OCI-LY3 (cell line): ENCODE results near the gene CALM1.

Source experiments
- H2AFZ ChIP-seq: fragments of 200-600, 300-600 bp; shearing (Covaris generic); 2 replicates; pipeline ENCODE4 v1.6.0; 2014; ENCODE audit warnings: antibody characterized with exemption, low read depth, low read length
- H3K27ac ChIP-seq: fragments of 200-600, 300-600 bp; sonication (generic); 2 replicates; pipeline ENCODE4 v1.5.1; 2014; ENCODE audit warnings: mild to moderate bottlenecking, low read length, moderate library complexity, mixed read lengths
- H3K27me3 ChIP-seq: fragments of 200-600, 300-600 bp; sonication (generic); 2 replicates; pipeline ENCODE4 v1.6.1; 2014; ENCODE audit warnings: low read depth, low read length, mixed read lengths
- H3K36me3 ChIP-seq: fragments of 200-600, 300-600 bp; sonication (generic); replicated peaks from 2 replicates; pipeline ENCODE3; 2014; ENCODE audit warnings: low read depth, low read length, mixed read lengths
- H3K4me1 ChIP-seq: fragments of 300-600, 200-600 bp; sonication (generic); 2 replicates; pipeline ENCODE4 v1.6.1; 2014; ENCODE audit warnings: low read length, mixed read lengths
- H3K4me2 ChIP-seq: fragments of 200-600, 300-600 bp; sonication (generic); 2 replicates; pipeline ENCODE4 v1.6.1; 2014; ENCODE audit warnings: low read length, mixed read lengths
- H3K4me3 ChIP-seq: fragments of 300-600, 200-600 bp; sonication (generic); 2 replicates; pipeline ENCODE4 v1.5.1; 2014; ENCODE audit warnings: antibody characterized with exemption, mild to moderate bottlenecking, low read length, moderate library complexity
- H3K79me2 ChIP-seq: fragments of 300-600, 200-600 bp; shearing (Covaris generic); 2 replicates; pipeline ENCODE4 v1.6.1; 2014; ENCODE audit warnings: mild to moderate bottlenecking, low read length, mixed read lengths
- H3K9ac ChIP-seq: fragments of 300-600, 200-600 bp; shearing (Covaris generic); 2 replicates; pipeline ENCODE4 v1.6.0; 2014; ENCODE audit warnings: mild to moderate bottlenecking, low read length, moderate library complexity
- H3K9me3 ChIP-seq: fragments of 200-600, 300-600 bp; shearing (Covaris generic); 2 replicates; pipeline ENCODE4 v1.6.1; 2014; ENCODE audit warnings: low read length, mixed read lengths; ENCODE audit not compliant: insufficient read depth
- H4K20me1 ChIP-seq: fragments of 200-600, 300-600 bp; sonication (generic); 2 replicates; pipeline ENCODE4 v1.6.1; 2016; ENCODE audit warnings: low read length, mixed read lengths; ENCODE audit not compliant: insufficient read depth
- EZH2phosphoT487 ChIP-seq: fragments of 200-600 bp; shearing (Covaris generic); IDR thresholded peaks from 2 replicates; pipeline ENCODE4 v1.6.1; 2018; ENCODE audit warnings: antibody characterized with exemption, mixed run types, low read depth
- TF ChIP-seq, protein P1 (sequence below): fragments of 200-600, 300-600 bp; sonication (generic); IDR thresholded peaks from 2 replicates; pipeline ENCODE4 v1.5.1; 2014; ENCODE audit warnings: antibody characterized with exemption, low read length, low read depth

Gene CALM1

DNA sequence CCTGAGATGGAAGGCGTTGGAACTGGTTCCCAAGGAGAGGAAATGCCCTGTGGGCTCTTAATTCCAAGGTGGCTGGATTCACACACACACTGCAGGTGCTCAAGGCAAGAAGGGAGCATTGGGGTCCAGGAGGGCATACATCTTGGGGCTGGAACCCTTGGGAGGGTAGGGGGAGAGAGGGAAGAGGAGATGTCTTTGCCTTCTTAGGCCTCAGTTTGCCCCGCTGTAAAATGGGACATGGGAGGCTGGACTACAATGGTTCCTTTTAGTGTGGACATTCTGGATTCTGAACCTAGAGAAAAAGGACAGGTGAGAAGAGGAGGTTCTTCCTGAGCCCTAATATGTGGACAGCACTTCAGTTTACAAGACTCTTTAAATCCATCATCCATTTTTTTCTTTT, 43.8 kb downstream of the CALM1 start:
- Histone ChIP-seq H3K27ac (no peak overlapping the region), H2AFZ (no peak overlapping the region), H4K20me1 (no peaks in the 10 kb centered on the region), H3K27me3 (peaks cover 5% of the 10 kb centered on the region; the same call in 1 of the 2 replicates), H3K4me3 (no peak overlapping the region), H3K9me3 (no peaks in the 10 kb centered on the region), H3K79me2 (no peaks in the 10 kb centered on the region), H3K9ac (no peak overlapping the region), H3K4me2 (no peak overlapping the region), H3K4me1 (no peaks in the 10 kb centered on the region), H3K36me3 (no peaks in the 10 kb centered on the region)
- TF ChIP-seq, protein P1, sequence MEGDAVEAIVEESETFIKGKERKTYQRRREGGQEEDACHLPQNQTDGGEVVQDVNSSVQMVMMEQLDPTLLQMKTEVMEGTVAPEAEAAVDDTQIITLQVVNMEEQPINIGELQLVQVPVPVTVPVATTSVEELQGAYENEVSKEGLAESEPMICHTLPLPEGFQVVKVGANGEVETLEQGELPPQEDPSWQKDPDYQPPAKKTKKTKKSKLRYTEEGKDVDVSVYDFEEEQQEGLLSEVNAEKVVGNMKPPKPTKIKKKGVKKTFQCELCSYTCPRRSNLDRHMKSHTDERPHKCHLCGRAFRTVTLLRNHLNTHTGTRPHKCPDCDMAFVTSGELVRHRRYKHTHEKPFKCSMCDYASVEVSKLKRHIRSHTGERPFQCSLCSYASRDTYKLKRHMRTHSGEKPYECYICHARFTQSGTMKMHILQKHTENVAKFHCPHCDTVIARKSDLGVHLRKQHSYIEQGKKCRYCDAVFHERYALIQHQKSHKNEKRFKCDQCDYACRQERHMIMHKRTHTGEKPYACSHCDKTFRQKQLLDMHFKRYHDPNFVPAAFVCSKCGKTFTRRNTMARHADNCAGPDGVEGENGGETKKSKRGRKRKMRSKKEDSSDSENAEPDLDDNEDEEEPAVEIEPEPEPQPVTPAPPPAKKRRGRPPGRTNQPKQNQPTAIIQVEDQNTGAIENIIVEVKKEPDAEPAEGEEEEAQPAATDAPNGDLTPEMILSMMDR: no peak
- no peak for TF ChIP-seq EZH2phosphoT487

GRCh38 chr14:90442388-90442787, 45.6 kb downstream of the CALM1 start:
- no peak overlapping the region for H3K4me3 ChIP-seq
- no peak overlapping the region for H3K4me2 ChIP-seq
- H3K27ac ChIP-seq: no peak overlapping the region
- H3K36me3 ChIP-seq: no peaks in the 10 kb centered on the region
- no peak overlapping the region for H3K9ac ChIP-seq
- no peaks in the 10 kb centered on the region for H3K4me1 ChIP-seq
- no peaks in the 10 kb centered on the region for H3K9me3 ChIP-seq
- peaks cover 5% of the 10 kb centered on the region; the same call in 1 of the 2 replicates for H3K27me3 ChIP-seq
- no peak overlapping the region for H2AFZ ChIP-seq
- H3K79me2 ChIP-seq: no peaks in the 10 kb centered on the region
- TF ChIP-seq, protein P1: no peak
- TF ChIP-seq EZH2phosphoT487: no peak
- H4K20me1 ChIP-seq: no peaks in the 10 kb centered on the region

DNA sequence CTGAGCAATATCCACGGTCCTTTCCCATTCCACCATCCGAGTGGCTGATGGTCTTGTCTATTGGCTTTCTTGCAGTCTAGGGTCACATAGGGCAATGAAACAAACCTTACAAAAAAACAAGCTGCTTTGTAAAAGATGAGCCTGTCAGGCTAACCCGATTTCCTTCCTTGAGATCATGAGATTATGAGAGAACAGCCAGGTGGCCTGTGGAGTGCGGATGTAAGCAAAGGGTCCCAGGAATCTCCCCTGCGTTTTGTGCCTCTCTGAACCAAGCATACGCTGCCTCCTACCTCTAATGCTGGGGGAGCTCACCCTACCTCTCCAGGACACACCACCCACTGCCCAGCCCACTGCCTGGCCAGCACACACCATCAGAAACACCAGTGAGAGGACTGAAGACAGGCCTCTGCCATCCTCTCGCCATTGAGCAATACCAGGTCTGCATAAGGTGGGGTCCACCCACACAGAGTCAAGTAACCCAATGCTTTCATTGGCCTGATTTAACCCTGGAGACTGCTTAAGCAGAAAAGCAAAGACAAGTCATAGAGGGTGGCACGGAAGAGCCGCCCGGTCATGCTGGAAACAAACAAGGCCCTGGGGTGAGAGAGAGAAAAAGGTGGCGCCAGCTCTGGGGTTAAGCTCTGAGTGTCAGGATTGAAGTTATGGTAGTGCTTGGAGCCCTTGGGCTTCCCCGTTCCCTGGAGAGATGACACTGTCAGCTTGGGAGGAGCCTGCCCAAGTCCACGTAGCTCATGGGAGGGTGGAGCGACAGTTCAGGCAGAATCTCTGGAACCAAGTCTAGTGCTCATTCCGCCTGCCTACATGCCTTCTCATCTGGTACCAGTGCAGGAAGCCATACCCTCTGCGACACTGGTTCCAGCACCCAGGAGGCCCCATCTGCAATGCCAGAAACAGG, 46.6 kb downstream of the CALM1 start:
- no peak for TF ChIP-seq EZH2phosphoT487
- TF ChIP-seq, protein P1: no peak
- H3K79me2 ChIP-seq: no peaks in the 10 kb centered on the region
- no peak overlapping the region for H3K9ac ChIP-seq
- H3K4me2 ChIP-seq: no peak overlapping the region
- H2AFZ ChIP-seq: no peak overlapping the region
- H3K9me3 ChIP-seq: 0 out of 2 replicates have a peak, but pooled peaks cover 7% of the 10 kb centered on the region
- no peaks in the 10 kb centered on the region for H4K20me1 ChIP-seq
- no peaks in the 10 kb centered on the region for H3K4me1 ChIP-seq
- H3K27ac ChIP-seq: no peak overlapping the region
- H3K27me3 ChIP-seq: peaks cover 5% of the 10 kb centered on the region; the same call in 1 of the 2 replicates
- no peaks in the 10 kb centered on the region for H3K36me3 ChIP-seq
- H3K4me3 ChIP-seq: no peak overlapping the region

DNA sequence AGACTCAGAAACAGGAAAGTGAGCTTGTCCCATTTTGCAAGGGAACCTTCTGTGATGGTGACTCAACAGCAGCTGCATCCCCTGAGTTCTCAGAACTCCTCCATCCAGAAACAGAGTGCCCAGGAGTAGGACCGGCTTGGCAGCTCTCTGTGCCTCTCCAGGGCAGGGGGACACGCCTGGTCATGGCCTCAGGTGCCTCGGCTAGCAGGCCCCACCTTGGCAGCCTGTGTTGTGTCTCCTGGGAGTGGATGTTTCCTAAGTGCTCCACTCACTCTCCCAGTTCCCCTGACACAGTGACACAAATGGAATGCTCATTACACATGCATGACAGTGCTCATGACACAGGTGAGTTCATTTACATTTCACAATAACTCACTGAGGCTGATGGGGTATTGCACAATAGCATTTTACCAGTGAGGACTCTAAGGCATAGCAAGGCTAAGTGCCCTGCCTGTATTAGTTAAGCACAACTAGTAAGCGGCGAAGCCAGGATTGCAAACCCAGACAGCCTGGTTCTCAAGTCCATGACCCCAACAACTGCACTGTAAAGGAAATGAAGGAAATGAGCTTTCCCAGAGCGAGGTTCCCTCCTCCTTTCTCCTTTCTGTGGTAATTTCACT, 47.4 kb downstream of the CALM1 start:
- 0 out of 2 replicates have a peak, but pooled peaks cover 7% of the 10 kb centered on the region for H3K9me3 ChIP-seq
- H3K4me2 ChIP-seq: no peak overlapping the region
- no peaks in the 10 kb centered on the region for H3K36me3 ChIP-seq
- no peak overlapping the region for H3K4me3 ChIP-seq
- H4K20me1 ChIP-seq: no peaks in the 10 kb centered on the region
- no peaks in the 10 kb centered on the region for H3K79me2 ChIP-seq
- no peak for TF ChIP-seq EZH2phosphoT487
- TF ChIP-seq, protein P1: no peak
- H3K9ac ChIP-seq: no peak overlapping the region
- H3K27ac ChIP-seq: no peak overlapping the region
- no peak overlapping the region for H2AFZ ChIP-seq
- H3K4me1 ChIP-seq: no peaks in the 10 kb centered on the region
- peaks cover 5% of the 10 kb centered on the region; the same call in 1 of the 2 replicates for H3K27me3 ChIP-seq
